DND-41 (cell line): Measurements from ENCODE around the gene TEN1.

Experiments used
- ATAC-seq: fragments of 200-7000 bp; cut with Tn5 transposase; 3 replicates; pipeline ENCODE4 v1.9.1; 2021; ENCODE audit warnings: low read depth; ENCODE audit not compliant: insufficient read depth
- DNase-seq: peaks from one replicate; pipeline ENCODE4 v3.0.0-alpha.2; 2020
- H2AFZ ChIP-seq: 2 replicates; pipeline ENCODE4 v1.6.0; 2012; ENCODE audit warnings: low read depth, low read length
- H3K27ac ChIP-seq: 2 replicates; pipeline ENCODE4 v1.5.1; 2012; ENCODE audit warnings: low read length, inconsistent platforms
- H3K27me3 ChIP-seq: fragments of 200-600 bp; sonication (generic); 2 replicates; pipeline ENCODE4 v1.6.0; 2012; ENCODE audit warnings: low read length, mild to moderate bottlenecking, inconsistent platforms; ENCODE audit not compliant: insufficient read depth, poor library complexity
- H3K36me3 ChIP-seq: 2 replicates; pipeline ENCODE4 v1.5.1; 2012; ENCODE audit warnings: low read length, inconsistent platforms; ENCODE audit not compliant: insufficient read depth
- H3K4me1 ChIP-seq: 2 replicates; pipeline ENCODE4 v1.5.1; 2012; ENCODE audit warnings: mild to moderate bottlenecking, low read length; ENCODE audit not compliant: insufficient read depth
- H3K4me2 ChIP-seq: 2 replicates; pipeline ENCODE4 v1.6.0; 2012; ENCODE audit warnings: mild to moderate bottlenecking, moderate library complexity, low read length, inconsistent platforms; ENCODE audit not compliant: insufficient read depth
- H3K4me3 ChIP-seq, 2 experiments: fragments of 200-600 bp in 1 of 2; shearing (Covaris generic) in 1 of 2; 2 replicates each; pipeline ENCODE4 v1.5.1; 2012 to 2016; ENCODE audit warnings: inconsistent platforms in 2 of 2, low read length in 2 of 2, mild to moderate bottlenecking in 2 of 2, low read depth in 1 of 2, moderate library complexity in 1 of 2
- H3K79me2 ChIP-seq: 2 replicates; pipeline ENCODE4 v1.6.0; 2012; ENCODE audit warnings: low read length, inconsistent platforms; ENCODE audit not compliant: insufficient read depth
- H3K9ac ChIP-seq: 2 replicates; pipeline ENCODE4 v1.6.0; 2012; ENCODE audit warnings: low read depth, mild to moderate bottlenecking, inconsistent platforms, low read length, moderate library complexity
- H3K9me3 ChIP-seq: 2 replicates; pipeline ENCODE4 v1.5.1; 2012; ENCODE audit warnings: low read length, moderate library complexity, mild to moderate bottlenecking, inconsistent platforms; ENCODE audit not compliant: insufficient read depth, severe bottlenecking
- H4K20me1 ChIP-seq: 2 replicates; pipeline ENCODE4 v1.6.0; 2012; ENCODE audit warnings: low read length; ENCODE audit not compliant: insufficient read depth
- CTCF ChIP-seq: IDR thresholded peaks from 2 replicates; pipeline ENCODE4 v1.5.1; 2012; ENCODE audit warnings: borderline replicate concordance, low read length, moderate library complexity, mild to moderate bottlenecking; ENCODE audit not compliant: poor library complexity, severe bottlenecking; ENCODE audit errors: extremely low read depth
- EZH2 ChIP-seq: IDR thresholded peaks from 3 replicates; pipeline ENCODE4 v1.6.1; 2012; ENCODE audit warnings: borderline replicate concordance, low read depth, mild to moderate bottlenecking, moderate library complexity, low read length, inconsistent platforms; ENCODE audit not compliant: severe bottlenecking

TEN1 gene

DNA sequence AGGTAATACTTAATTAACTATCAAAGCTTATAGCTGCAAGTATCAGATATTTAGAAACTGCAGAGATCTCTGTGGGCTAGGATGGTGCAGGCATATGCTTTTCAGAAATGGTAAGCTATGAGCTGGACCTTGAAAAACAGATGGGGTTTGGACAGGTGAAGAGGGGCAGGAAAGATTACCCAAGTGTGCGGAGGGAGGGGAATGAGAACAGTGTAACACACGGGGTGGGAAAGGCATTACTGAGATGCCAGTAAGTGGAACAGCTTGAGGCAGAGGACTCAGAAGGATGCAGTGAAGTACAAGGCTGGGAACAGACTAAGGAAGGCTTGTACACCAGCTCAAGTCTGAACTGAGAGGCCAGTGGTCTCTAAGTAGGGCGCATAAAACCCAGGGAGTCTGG lies 70.2 kb downstream of the TEN1 start:
- no peak overlapping the region for H3K4me2 ChIP-seq
- no peak for DNase-seq
- ATAC-seq = no peak
- H3K36me3 ChIP-seq = peaks cover 88% of the 10 kb centered on the region
- H4K20me1 ChIP-seq = no peaks in the 10 kb centered on the region
- no peak overlapping the region for H3K4me3 ChIP-seq
- no peaks in the 10 kb centered on the region for H3K27me3 ChIP-seq
- no peak overlapping the region for H3K27ac ChIP-seq
- H2AFZ ChIP-seq = no peak overlapping the region
- no peaks in the 10 kb centered on the region for H3K4me1 ChIP-seq
- H3K9me3 ChIP-seq = no peaks in the 10 kb centered on the region
- TF ChIP-seq CTCF (no peak), EZH2 (no peak)
- no peak overlapping the region for H3K9ac ChIP-seq
- H3K79me2 ChIP-seq = peaks cover 9% of the 10 kb centered on the region

DNA sequence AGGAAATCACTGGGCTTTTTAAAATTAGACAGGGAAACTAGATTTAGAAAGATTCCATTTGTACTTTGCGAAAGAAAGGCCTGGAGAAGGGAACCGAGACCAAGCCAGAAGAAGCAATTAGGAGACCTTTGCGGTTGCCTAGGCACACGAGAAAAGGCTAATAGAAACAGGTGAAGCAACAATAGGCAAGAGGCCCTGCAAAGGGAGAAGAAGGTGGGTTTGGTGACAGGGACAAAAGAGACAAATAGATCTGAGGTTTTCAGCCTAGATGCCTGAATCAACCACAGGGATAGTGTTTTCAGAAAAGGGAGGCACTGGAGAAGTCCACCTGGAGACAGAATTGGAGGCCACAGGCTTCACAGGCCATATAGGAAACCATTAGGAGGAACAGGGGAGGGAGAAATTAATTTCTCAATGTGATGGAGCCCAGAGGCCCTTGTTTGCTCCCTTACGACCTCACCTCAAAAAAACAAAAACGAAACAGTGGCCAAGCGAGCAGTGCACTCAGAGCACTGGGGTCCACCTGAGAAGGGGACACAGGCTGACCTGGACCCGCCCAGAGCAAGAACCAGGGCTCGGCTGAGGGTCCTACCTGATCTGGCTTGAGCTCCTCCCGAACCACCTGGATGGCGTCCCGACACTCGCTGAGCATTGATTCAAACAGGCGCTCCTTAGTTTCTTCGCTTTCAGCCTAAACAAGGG lies 70.9 kb downstream of the TEN1 start:
- Histone ChIP-seq H3K9ac (no peak overlapping the region), H3K9me3 (no peaks in the 10 kb centered on the region), H3K4me1 (no peaks in the 10 kb centered on the region), H3K27me3 (no peaks in the 10 kb centered on the region), H2AFZ (no peak overlapping the region), H3K27ac (no peak overlapping the region), H3K4me3 (no peak overlapping the region), H3K4me2 (no peak overlapping the region), H3K79me2 (peaks cover 9% of the 10 kb centered on the region), H3K36me3 (peaks cover 88% of the 10 kb centered on the region), H4K20me1 (no peaks in the 10 kb centered on the region)
- no peak for ATAC-seq
- DNase-seq = no peak
- TF ChIP-seq EZH2 (no peak), CTCF (no peak)
